Prostate gland (tissue), 2 donors: ENCODE results near the gene ST6GALNAC4. TPM values are rescaled to one million over a fixed set of nuclear protein-coding genes. Genes with fewer than 3 reads are reported as not detected.

ENCODE experiments used
- DNase-seq: peaks from one replicate; pipeline ENCODE4 v3.0.0-alpha.2; 2019; ENCODE audit warnings: low spot score
- H3K27ac ChIP-seq, 2 donors: fragments of 200-600 bp; sonication (generic); 2 replicates each; pipeline ENCODE4 v1.5.1; 2017 to 2019
- H3K27me3 ChIP-seq: fragments of 200-600 bp; sonication (generic); replicated peaks from 2 replicates; pipeline ENCODE4 v1.5.1; 2019; ENCODE audit not compliant: insufficient read depth
- H3K36me3 ChIP-seq, 2 donors: fragments of 200-600 bp; sonication (generic); 1 replicate in 1 of 2; 2 replicates in 1 of 2; pipeline versions ENCODE4 v1.5.1 to v1.8.1; 2017 to 2019
- H3K4me1 ChIP-seq: fragments of 200-600 bp; sonication (generic); replicated peaks from 2 replicates; pipeline ENCODE4 v1.5.1; 2019
- H3K4me3 ChIP-seq, 2 donors: fragments of 200-600 bp; sonication (generic); 2 replicates each; pipeline ENCODE4 v1.5.1; 2017 to 2019
- H3K9me3 ChIP-seq: fragments of 200-600 bp; sonication (generic); 2 replicates; pipeline ENCODE4 v1.5.1; 2017
- POLR2A ChIP-seq: fragments of 450-650 bp; IDR thresholded peaks from one replicate; pipeline ENCODE4 v1.6.1; 2016; ENCODE audit warnings: antibody characterized with exemption, mild to moderate bottlenecking
- POLR2AphosphoS5 ChIP-seq: sonication (generic); formaldehyde crosslinking; IDR thresholded peaks from one replicate; pipeline ENCODE4 v1.6.1; 2017; ENCODE audit warnings: antibody characterized with exemption
- WGBS: methylation state at CpG from one replicate; pipeline ENCODE4 v1.1.5; 2018; 5-methylcytosine and 5-hydroxymethylcytosine counted together
- intact Hi-C: fragments of 100-400 bp; cut with DNase I; formaldehyde crosslinking; loops from one replicate; pipeline ENCODE4 v1.14.2; 2022
- total RNA-seq, 2 donors: library from RNA; depleted of rRNA; stranded (reverse); fragments of >200 nt; gene quantifications; one replicate each; pipeline ENCODE4 v1.1.0, GENCODE V29; 2016
- TF ChIP-seq, protein P1 (sequence below), 4 experiments: fragments of 200-600 bp in 2 of 4; fragments of 450-650 bp in 2 of 4; sonication (generic) in 2 of 4; IDR thresholded peaks; 1 replicate in 3 of 4; 2 replicates in 1 of 4; pipeline ENCODE4 v1.5.1; 2016 to 2019; ENCODE audit warnings: antibody characterized with exemption in 4 of 4, mild to moderate bottlenecking in 2 of 4, moderate library complexity in 2 of 4

ST6GALNAC4 gene
- total RNA-seq, 2 donors from 2014 or later: 21.8 to 47.0 TPM

DNA sequence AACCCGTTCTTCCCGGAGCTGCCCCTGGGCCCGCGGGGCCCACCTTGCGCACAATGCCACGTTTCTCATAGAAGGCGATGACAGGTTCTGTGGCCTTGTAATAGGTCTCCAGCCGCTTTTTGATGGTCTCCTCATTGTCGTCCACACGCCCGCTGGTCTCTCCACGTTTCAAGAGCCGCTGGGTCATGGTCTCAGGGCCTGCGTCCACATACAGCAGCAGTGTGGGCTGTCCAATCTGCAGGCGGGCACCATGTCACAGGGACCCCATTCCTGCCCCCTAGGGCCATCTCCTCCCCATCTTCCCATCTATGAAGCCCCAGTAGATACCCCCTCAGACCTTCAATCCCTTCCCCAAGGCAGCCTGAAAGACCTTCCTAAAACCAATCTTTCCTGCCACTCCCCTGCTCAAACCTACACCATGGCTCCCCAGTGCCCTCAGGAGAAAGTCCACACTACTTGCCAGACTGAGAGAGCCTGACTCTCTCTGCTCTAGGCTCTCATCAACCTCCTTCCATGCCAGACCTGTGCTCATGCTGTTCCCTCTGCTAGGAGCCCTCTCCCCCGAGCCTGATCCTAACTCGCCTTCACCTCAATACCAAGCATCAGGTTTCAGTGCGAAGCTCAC lies 48.5 kb downstream of the ST6GALNAC4 start:
- Histone ChIP-seq H3K27ac (no peak overlapping the region), H3K27me3 (no peaks in the 10 kb centered on the region), H3K4me1 (no peaks in the 10 kb centered on the region), H3K9me3 (no peaks in the 10 kb centered on the region), H3K4me3 (no peak overlapping the region), H3K36me3 (no peaks in the 10 kb centered on the region)
- intact Hi-C loops: no loop called here
- TF ChIP-seq POLR2A: no peak
- no peak for TF ChIP-seq POLR2AphosphoS5
- TF ChIP-seq, protein P1, sequence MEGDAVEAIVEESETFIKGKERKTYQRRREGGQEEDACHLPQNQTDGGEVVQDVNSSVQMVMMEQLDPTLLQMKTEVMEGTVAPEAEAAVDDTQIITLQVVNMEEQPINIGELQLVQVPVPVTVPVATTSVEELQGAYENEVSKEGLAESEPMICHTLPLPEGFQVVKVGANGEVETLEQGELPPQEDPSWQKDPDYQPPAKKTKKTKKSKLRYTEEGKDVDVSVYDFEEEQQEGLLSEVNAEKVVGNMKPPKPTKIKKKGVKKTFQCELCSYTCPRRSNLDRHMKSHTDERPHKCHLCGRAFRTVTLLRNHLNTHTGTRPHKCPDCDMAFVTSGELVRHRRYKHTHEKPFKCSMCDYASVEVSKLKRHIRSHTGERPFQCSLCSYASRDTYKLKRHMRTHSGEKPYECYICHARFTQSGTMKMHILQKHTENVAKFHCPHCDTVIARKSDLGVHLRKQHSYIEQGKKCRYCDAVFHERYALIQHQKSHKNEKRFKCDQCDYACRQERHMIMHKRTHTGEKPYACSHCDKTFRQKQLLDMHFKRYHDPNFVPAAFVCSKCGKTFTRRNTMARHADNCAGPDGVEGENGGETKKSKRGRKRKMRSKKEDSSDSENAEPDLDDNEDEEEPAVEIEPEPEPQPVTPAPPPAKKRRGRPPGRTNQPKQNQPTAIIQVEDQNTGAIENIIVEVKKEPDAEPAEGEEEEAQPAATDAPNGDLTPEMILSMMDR (IDR thresholded peaks at IDR 0.05): no peak
- no peak for DNase-seq
- WGBS: 90% methylated on average over 18 of the region's 18 CpGs

DNA sequence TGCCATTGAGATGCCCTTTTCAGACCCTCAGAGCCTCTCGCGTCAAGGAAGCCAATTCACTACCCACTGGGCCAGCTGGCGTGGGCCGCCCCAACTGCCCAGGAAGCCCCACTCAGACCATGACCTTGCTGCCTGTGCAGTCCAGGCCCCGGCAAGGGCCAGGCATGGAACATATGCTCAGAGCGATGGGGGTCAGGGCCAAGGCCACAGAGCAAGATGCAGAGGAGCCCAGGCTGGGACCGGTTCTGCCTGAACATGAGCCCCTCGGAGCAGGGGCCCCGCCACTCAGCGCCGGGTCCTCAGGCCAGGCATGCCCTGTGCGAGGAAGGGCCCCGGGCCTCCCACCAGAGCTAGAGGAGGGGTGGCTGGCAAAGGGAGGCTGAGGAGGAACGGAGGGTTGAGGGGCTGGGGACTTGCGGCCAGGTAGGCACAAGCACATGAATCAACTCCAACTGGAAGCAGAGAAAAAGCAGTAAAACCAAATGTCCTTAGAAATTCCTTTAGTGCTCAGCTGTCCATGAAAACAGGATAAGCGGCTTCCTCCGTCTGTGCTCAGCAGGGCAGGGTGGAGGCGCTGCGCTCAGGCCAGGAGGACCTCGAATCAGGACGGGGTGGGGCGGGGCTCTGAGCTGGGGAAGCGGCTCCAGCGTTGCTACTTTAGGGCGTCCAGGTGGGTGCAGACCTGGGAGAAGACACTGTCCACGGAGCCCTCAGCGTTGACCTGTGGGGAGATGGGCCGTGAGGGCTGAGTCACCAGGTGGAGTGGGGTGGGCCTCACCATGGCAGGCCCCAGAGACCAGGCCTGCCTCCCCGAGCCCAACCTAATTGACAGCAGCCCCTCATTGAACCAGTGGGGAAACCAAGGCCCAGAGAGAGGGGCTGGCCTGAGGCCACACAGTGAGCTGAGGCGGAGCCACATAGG lies 49.2 kb downstream of the ST6GALNAC4 start:
- H3K4me1 ChIP-seq: no peaks in the 10 kb centered on the region
- DNase-seq: no peak
- 79% methylated on average over 30 of the region's 30 CpGs for WGBS
- no peak overlapping the region for H3K27ac ChIP-seq
- no peak overlapping the region for H3K4me3 ChIP-seq
- no peaks in the 10 kb centered on the region for H3K27me3 ChIP-seq
- TF ChIP-seq, protein P1 (IDR thresholded peaks at IDR 0.05): no peak
- TF ChIP-seq POLR2AphosphoS5: no peak
- no peak for TF ChIP-seq POLR2A
- H3K36me3 ChIP-seq: no peaks in the 10 kb centered on the region
- intact Hi-C loops: no loop called here
- H3K9me3 ChIP-seq: no peaks in the 10 kb centered on the region

DNA sequence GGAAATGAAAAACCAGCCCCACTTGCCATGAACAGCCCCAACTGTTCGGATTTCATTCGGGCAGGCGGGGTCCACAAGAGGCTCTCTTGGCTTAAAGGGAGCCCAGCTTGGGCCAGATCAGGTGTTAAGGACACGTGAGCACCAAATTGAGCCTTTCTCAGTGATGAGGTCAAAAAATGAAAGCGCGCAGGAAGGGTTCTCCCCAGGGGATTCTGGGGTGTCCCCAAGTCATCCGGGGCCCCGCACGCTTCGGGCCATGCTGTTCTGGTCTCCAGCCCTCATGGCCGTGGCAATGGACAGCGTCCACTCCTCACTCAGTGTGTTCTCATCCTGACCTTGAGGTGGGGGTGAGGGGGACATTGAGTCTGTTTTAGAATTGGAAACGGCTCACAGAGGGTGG lies 50.3 kb downstream of the ST6GALNAC4 start:
- DNase-seq: no peak
- Histone ChIP-seq H3K27me3 (no peaks in the 10 kb centered on the region), H3K4me1 (no peaks in the 10 kb centered on the region), H3K27ac (no peak overlapping the region), H3K36me3 (no peaks in the 10 kb centered on the region), H3K9me3 (no peaks in the 10 kb centered on the region), H3K4me3 (no peak overlapping the region)
- WGBS: 92% methylated on average over 13 of the region's 13 CpGs
- TF ChIP-seq POLR2AphosphoS5: no peak
- no peak for TF ChIP-seq POLR2A
- TF ChIP-seq, protein P1 (IDR thresholded peaks at IDR 0.05): no peak
- intact Hi-C loops: no loop called here

DNA sequence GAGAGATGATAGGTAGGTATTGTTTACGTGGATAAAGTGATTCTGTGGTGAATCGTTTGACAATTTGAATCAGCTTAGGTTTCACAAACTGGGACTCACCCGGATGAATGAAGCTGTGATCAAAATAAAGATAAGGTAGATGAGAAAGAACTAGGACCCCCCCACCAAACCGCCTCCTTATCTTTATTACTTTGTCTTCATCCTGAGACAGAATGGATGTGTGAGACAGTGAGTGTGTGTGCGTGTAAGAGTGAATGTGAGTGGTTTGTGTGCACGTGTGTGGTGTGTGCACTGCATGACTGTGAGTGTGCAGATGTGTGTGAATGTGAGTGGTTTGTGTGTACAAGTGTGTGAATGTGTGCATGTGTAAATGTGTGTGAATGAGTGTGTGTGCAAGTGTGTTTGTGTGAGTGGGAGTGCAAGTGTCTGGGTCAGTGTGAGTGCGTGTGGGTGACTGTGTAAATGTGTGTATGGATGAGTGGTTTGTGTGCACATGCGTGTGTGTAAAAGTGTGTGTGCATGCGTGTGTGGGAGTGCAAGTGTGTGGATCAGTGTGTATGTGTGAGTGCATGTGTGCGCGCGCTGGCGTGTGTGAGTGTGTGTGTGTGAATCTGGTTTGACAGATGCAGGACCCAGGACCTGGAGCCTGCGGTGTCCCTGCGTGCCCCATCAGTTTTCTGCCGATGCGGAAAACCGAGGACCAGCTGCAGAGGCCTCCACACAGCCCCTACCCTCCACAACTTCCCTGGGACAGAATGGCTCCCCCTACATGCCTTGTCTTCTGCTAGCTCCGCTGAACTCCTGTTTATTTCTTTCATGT lies 51.0 kb downstream of the ST6GALNAC4 start:
- TF ChIP-seq POLR2AphosphoS5 (no peak), POLR2A (no peak)
- TF ChIP-seq, protein P1 (IDR thresholded peaks at IDR 0.05): no peak
- Histone ChIP-seq H3K27me3 (no peaks in the 10 kb centered on the region), H3K9me3 (no peaks in the 10 kb centered on the region), H3K27ac (no peak overlapping the region), H3K4me1 (no peaks in the 10 kb centered on the region), H3K36me3 (no peaks in the 10 kb centered on the region), H3K4me3 (no peak overlapping the region)
- WGBS: 68% methylated on average over 19 of the region's 19 CpGs
- intact Hi-C loops: no loop called here
- no peak for DNase-seq
